ENCODE measurements around the gene FBF1. TPM values are rescaled to one million over a fixed set of nuclear protein-coding genes. Genes with fewer than 3 reads are reported as not detected.

Gene FBF1
- total RNA-seq, 1 donor from 2014 or later, result 3.8 TPM

DNA sequence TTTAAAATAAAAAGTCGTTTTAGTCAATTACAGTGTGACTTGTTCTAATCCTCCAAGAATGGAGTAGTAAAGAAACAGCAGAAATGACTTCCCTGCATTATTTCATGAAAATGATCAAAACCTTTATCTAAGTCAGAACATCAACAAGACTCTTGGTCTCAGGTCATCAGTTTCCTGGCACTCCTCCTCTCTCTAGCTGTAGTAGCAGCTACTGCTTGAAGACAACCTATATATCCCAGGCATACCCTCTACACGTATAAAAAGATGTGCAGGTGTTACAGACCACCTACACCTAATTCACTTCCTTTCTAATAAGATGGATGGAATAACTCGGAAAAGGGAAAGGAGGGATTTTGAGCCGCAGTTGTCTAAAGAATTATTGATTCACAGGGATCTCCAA is 1.6 kb upstream of the FBF1 start:
- TF ChIP-seq, protein P1, sequence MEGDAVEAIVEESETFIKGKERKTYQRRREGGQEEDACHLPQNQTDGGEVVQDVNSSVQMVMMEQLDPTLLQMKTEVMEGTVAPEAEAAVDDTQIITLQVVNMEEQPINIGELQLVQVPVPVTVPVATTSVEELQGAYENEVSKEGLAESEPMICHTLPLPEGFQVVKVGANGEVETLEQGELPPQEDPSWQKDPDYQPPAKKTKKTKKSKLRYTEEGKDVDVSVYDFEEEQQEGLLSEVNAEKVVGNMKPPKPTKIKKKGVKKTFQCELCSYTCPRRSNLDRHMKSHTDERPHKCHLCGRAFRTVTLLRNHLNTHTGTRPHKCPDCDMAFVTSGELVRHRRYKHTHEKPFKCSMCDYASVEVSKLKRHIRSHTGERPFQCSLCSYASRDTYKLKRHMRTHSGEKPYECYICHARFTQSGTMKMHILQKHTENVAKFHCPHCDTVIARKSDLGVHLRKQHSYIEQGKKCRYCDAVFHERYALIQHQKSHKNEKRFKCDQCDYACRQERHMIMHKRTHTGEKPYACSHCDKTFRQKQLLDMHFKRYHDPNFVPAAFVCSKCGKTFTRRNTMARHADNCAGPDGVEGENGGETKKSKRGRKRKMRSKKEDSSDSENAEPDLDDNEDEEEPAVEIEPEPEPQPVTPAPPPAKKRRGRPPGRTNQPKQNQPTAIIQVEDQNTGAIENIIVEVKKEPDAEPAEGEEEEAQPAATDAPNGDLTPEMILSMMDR (IDR thresholded peaks at IDR 0.05; ENCODE audit: insufficient read depth, low read length, poor library complexity, severe bottlenecking), result no peak
- Histone ChIP-seq H3K36me3 (ENCODE audit: control insufficient read depth, insufficient read depth, low read length) (peaks cover 2% of the 10 kb centered on the region), H3K4me3 (ENCODE audit: low read depth, low read length) (no peak overlapping the region), H3K27me3 (ENCODE audit: control insufficient read depth, insufficient read depth, low read length) (no peaks in the 10 kb centered on the region)
- DNase-seq (ENCODE audit: low read depth), result no peak

GRCh38 chr17:75941442-75941819 is 589 bp upstream of the FBF1 start:
- TF ChIP-seq, protein P1 (IDR thresholded peaks at IDR 0.05; ENCODE audit: insufficient read depth, low read length, poor library complexity, severe bottlenecking), result no peak
- Histone ChIP-seq H3K36me3 (ENCODE audit: control insufficient read depth, insufficient read depth, low read length) (peaks cover 2% of the 10 kb centered on the region), H3K4me3 (ENCODE audit: low read depth, low read length) (peak overlapping the region; percentile 32), H3K27me3 (ENCODE audit: control insufficient read depth, insufficient read depth, low read length) (no peaks in the 10 kb centered on the region)
- no peak for DNase-seq (ENCODE audit: low read depth)

- TF ChIP-seq, protein P1 (IDR thresholded peaks at IDR 0.05; ENCODE audit: insufficient read depth, low read length, poor library complexity, severe bottlenecking), result no peak
- Histone ChIP-seq H3K4me3 (ENCODE audit: low read depth, low read length) (no peak overlapping the region), H3K36me3 (ENCODE audit: control insufficient read depth, insufficient read depth, low read length) (no peaks in the 10 kb centered on the region)
These were observed 3.2 kb downstream of the FBF1 start for GRCh38 chr17:75937652-75938051.

GRCh38 chr17:75933808-75934207 is 7.0 kb downstream of the FBF1 start:
- no peak for DNase-seq (ENCODE audit: low read depth)
- no peaks in the 10 kb centered on the region for H3K36me3 ChIP-seq (ENCODE audit: control insufficient read depth, insufficient read depth, low read length)
- TF ChIP-seq, protein P1 (IDR thresholded peaks at IDR 0.05; ENCODE audit: insufficient read depth, low read length, poor library complexity, severe bottlenecking), result no peak
- no peak overlapping the region for H3K4me3 ChIP-seq (ENCODE audit: low read depth, low read length)
- no peaks in the 10 kb centered on the region for H3K27me3 ChIP-seq (ENCODE audit: control insufficient read depth, insufficient read depth, low read length)

More at GRCh38 chr17:75937652-75938051, 3.2 kb downstream of the FBF1 start:
- DNase-seq (ENCODE audit: low read depth), result no peak
- no peaks in the 10 kb centered on the region for H3K27me3 ChIP-seq (ENCODE audit: control insufficient read depth, insufficient read depth, low read length)

DNA sequence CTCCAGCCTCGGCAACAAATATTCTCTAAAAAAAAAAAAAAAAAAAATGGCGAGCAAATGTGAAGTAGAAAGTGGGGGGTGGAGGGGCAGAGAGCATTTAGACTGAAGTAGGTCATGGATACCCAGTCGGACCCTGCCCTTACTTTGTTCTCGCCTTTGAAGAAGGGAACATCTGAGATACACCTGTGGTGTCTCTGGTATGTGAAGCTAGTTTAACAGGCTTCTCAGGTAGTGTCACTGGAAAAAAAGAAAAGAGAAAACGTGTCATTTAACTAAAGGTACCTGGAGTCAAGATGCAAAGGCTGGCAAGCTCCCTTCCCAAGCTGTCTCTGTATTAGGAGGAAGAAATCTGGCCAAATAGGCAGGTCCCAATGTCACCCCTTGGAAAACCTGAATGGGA is 8.0 kb downstream of the FBF1 start:
- no peak for DNase-seq (ENCODE audit: low read depth)

DNA sequence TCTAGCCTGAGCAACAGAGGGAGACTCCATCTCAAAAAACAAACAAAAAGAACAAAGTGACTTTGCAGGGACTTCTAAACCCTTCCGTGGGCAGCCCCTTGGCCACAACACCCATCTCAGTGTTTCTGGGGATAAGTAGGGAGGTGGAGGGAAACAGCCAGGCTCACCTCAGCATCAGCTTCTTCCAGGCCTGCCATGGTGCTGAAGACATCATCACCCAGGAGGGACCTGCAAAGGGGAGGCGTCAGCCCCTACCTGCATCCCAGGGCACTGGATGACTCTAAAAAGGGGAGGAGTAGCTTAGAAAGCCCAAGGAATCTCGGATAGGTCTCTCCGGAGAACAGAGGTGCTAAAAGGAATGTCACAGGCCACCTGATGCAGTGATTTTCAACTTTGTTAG is 9.8 kb downstream of the FBF1 start:
- H3K4me3 ChIP-seq (ENCODE audit: low read depth, low read length), result no peak overlapping the region
- H3K36me3 ChIP-seq (ENCODE audit: control insufficient read depth, insufficient read depth, low read length), result no peaks in the 10 kb centered on the region

More for the DNA sequence above, 8.0 kb downstream of the FBF1 start:
- H3K27me3 ChIP-seq (ENCODE audit: control insufficient read depth, insufficient read depth, low read length), result no peaks in the 10 kb centered on the region
- H3K36me3 ChIP-seq (ENCODE audit: control insufficient read depth, insufficient read depth, low read length), result no peaks in the 10 kb centered on the region
- TF ChIP-seq, protein P1 (IDR thresholded peaks at IDR 0.05; ENCODE audit: insufficient read depth, low read length, poor library complexity, severe bottlenecking), result no peak
- H3K4me3 ChIP-seq (ENCODE audit: low read depth, low read length), result no peak overlapping the region

More for the DNA sequence above, 9.8 kb downstream of the FBF1 start:
- DNase-seq (ENCODE audit: low read depth), result no peak
- H3K27me3 ChIP-seq (ENCODE audit: control insufficient read depth, insufficient read depth, low read length), result no peaks in the 10 kb centered on the region
- TF ChIP-seq, protein P1 (IDR thresholded peaks at IDR 0.05; ENCODE audit: insufficient read depth, low read length, poor library complexity, severe bottlenecking), result no peak
